GM04503 (cell line): ENCODE data around the gene GNAO1.

Experiments used
- DNase-seq: peaks from one replicate; pipeline ENCODE4 v3.0.0-alpha.2; 2012; ENCODE audit warnings: low read depth

GNAO1 gene

DNA sequence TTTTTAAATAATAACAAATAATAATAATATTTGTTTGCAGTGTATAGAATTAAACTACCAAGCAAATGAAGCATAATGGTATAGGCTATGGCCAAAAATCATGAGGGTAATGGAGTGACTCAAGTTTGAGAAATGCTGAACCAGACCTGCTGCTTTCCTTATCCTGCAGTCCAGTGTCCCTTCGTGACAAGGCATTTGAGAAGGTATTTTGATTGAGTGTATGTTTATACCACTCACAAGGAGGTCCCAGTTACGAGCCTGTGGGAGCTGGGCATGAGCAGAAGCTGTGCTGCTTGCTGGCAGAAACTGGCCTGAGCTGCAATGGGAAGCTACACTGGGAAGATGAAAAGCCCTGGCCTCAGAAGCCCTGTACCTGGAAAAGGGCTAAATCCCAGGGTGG lies 50.3 kb downstream of the GNAO1 start:
- DNase-seq = peak; percentile 8

DNA sequence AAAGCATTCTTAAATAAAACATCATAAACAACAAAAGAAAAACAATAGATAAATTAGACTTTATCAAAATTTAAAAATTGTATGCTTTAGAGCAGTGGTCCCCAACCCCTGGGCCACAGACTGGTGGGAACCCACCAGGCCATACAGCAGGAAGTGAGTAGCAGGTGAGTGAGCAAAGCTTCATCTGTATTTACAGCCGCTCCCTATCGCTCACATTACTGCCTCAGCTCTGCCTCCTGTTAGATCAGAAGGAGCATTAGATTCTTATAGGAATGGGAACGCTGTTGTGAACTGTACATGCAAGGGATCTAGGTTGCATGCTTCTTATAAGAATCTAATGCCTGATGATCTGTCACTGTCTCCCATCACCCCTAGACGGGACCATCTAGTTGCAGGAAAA lies 51.5 kb downstream of the GNAO1 start:
- no peak for DNase-seq

DNA sequence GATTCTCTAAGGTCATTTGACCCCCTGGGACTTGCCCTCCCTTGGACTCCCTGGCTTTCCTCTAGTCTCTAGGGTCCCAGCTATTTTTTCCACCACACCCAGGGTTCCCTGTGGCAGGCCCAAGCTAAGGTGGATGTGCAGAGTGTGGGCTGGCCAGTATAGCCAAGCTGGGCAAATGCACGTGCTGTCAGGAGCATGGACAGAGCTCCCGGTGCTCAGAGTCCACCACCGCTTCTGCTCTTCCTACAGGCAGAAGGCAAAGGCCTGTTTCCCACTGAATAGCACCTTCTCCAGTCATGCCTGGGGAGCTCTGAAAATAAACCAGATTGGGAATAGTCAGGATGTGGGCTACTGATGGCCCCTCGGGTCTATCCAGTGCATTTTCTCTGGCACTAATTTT lies 53.3 kb downstream of the GNAO1 start:
- no peak for DNase-seq

DNA sequence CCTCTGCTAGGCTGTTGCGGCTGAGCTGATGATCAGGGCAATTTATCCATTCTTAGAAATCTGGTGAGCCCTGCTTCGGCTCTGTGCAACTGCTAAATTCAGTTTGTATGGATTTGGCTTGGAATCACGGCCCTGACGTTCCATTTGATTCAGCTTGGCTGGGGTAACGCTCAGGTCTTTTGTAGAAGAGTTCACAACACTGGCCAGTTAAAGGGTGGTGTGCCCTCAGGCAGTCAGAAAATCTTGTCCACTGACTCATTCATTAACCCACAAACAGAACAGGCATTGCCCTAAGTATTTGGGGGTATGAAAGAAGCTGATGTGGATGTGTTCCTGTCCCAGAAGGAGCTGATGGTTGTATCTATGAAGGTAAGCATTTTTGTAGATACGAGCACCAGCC lies 53.9 kb downstream of the GNAO1 start:
- peak; percentile 30 for DNase-seq

DNA sequence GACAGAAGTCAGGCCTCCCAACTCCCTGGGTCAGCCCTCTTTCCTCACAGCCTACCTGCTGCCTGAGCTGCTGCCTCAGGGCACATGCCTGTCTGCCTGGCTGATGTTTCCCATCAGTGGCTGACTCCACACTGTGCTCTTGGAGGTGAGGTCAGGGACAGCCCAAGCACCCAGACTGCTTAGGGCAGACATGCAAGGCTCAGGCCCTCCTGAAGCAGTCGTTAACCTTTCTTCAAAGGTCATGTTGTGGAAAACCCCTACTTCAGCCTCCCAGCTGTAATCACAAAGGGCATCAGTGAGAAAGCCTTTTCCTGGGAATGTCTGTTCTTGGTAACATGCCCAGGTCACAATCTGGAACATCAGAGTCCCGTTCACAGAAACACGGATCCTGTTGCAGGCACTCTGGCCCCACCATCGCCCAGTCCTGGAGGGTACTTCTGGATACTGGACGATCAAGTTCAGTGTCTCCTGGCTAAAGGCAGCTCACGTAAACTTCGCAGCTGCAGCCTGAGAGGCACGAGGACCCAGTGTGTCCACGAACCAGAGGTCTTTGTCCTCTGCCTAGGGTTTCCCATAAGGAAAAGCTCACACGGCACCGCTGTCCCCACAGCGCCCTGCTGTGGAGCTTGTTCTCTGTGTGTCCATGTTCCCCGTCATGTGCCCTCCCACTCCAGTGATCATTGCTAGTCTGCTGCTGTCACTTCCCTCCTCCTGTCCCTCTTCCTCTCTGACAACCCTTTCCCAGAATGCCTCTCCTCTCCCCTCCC lies 54.9 kb downstream of the GNAO1 start:
- DNase-seq = peak; percentile 21

DNA sequence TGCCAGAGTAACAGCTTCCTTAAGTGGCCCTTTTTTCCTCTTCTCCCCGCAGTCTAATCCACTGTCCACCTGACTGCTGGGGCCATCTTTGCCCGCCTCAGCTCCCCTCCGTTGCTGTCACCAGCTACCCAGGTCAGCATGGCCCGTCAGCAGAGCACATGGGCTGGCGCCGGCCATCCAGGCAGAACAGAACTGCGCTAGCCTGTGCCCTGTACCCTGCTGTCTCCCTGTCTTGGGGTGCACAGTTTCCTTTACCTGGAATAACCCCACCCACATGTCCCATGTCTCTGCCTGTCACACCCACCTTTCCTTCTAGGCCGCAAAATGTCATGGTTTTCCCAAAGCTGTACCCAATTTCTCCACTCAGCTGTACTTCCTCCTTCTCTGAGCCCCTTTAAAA lies 55.7 kb downstream of the GNAO1 start:
- no peak for DNase-seq

DNA sequence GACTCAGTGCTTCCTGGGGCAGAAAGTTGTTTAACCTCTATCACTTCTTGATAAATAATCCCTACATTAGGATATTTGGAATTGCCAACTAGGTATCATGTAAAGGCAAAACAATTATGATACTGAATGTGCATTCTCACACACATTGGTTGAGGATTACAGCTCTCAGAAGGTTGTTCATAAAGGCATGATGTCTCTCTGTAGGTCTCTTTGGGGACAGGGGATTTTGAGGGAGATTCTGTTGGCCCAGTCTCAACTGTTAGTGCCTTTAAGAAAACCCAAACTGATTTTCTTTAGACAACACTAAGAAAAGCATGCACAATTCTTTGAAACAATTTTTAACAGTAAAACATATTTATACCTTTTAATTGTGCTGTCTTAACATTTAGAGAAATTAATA lies 56.5 kb downstream of the GNAO1 start:
- no peak for DNase-seq

DNA sequence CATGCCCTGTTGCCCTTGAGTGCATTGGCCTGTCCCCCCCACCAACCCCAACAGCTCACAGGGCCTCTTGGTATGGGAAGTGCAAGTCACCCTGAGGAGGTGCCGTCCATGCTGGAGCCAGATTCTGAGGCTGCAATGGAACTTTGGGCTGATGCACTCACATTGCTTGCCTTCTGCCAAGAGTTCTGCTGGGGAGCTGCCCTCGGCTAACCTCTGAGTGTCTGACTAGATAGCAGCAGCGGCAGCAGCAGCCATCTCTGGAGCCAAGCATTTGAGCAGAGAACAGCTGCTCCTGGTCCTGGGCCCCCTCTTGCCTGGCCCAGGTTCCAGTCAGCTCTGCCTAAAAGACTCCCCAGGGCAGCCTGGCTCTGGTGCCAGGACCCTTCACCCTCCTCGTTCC lies 61.5 kb downstream of the GNAO1 start:
- DNase-seq = peak; percentile 11

DNA sequence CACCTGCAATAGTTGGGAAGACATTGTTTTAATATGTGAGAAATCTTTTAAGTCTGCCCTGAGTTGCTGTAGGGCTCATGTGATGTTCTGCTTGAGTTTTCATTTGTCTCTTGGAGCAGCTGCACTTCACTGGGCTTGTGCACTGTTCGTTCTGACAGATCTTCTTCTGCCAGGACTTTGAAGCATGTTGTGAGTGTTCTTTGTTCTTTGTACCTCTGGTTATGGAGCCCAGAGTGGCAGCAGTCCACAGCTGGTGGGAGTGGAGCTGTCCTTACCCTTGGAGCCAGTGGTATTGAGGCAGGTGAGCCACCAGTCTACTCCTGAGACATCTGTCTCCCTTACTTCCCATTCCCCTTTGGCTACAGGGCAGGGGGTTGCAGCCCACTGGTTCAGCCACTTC lies 64.6 kb downstream of the GNAO1 start:
- no peak for DNase-seq

DNA sequence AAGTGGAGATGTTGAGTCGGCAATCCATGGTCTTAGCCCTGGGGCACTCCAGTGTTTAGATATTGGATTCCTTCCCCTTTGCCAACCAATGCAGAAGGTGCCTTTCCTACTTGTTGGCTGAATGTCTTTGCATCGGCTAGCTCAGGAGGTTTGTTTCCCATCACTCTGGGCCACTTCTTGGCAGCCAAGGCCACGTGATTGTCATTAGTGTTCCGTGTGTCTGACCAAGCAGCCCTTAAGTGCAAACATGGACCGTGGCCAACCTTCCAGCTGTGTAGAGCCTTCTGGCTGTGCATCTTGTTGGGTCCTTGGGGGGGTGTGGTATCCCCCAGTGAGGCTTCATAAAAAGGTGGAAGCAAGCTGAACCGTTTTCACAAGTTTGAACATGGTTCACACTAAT lies 66.0 kb downstream of the GNAO1 start:
- DNase-seq = no peak

DNA sequence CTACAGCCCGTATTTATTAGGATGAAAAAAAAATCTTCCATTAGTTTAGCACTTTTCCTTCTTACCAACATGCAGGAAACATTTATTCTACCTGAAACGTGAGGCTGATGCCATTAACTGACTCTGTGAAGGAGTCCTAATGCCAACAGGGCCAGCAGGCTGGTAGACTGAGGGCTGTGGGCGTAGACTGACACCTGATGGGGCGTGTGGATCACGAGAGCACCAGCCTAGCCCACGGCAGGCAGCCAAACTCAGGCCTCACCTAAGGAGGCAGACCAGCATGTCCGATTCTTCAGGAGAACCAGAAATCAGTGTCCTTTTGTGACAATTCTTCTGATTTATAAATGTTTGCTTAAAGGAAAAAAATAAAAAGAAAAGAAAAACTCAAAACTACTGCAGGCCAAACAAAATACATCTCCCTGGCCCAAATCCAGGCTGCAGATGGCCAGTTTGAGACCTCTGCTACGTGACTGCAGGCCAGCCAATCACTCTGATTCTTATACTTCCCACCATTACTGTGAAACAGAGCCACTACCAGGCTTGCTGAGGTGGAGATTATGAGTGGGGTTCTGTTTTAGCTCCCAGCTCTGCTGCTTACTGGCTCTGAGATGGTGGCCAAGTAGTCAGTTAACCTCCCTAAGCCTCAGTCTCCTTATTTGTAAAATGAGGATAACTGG lies 66.5 kb downstream of the GNAO1 start:
- no peak for DNase-seq

DNA sequence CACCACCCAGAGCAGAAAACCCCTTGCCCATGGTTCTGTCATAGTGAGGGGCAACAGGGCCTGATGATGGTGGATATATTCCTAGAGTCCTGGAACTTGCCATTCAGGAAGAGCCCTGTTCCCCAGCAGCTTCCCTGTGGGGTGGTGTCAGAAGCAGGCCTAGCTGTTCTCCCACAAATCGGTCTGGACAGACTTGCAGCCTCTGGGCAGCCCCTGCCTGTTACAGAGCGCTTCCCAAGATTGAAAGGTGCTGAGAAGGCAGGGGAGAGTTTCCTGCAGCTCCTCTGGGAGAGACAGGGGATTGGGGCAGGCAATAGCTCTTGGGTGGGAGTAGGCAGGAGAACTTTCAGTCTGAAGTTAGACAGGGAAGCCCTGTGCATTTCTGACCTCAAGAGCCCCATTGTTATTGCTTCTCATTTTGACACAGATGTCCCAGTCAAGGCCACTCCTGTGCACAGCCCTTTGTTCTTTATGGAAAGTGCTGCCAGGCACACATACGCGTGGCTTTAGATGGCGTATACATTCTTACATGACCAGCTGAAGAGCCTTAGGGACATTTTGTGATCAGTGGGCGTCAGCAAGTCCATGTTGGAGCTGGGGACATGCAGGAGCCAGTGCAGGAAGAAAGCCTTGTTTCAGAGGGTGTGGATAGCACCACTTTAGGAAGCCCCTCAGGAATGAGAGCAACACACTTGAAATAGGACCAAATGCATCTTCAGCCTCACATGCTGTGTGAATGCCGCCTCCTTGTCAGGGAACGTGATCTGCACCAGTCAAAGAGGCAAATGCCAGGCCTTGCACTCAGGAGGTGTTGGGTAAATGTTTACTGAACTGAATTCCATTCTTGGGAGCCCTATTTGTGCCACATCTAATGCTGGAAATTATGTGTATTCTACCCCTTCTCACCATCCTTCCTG lies 67.5 kb downstream of the GNAO1 start:
- DNase-seq = no peak

DNA sequence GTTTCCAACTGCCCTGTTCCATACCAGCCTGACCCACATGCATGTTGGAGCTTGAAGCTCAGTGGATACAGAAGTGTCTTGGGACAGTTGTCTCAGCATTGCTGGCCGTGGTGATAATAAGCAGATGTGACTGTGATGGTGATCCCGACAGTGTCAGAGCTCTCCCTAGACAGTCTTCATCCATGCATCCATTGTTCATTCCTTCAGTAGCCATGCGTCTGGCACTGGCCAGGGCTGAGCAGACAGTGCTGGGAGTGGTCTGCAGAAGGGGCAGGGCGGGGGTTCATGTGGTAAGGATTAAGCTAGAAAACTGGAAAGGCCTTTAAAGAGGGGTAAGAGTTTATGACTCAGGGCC lies 68.1 kb downstream of the GNAO1 start:
- no peak for DNase-seq

DNA sequence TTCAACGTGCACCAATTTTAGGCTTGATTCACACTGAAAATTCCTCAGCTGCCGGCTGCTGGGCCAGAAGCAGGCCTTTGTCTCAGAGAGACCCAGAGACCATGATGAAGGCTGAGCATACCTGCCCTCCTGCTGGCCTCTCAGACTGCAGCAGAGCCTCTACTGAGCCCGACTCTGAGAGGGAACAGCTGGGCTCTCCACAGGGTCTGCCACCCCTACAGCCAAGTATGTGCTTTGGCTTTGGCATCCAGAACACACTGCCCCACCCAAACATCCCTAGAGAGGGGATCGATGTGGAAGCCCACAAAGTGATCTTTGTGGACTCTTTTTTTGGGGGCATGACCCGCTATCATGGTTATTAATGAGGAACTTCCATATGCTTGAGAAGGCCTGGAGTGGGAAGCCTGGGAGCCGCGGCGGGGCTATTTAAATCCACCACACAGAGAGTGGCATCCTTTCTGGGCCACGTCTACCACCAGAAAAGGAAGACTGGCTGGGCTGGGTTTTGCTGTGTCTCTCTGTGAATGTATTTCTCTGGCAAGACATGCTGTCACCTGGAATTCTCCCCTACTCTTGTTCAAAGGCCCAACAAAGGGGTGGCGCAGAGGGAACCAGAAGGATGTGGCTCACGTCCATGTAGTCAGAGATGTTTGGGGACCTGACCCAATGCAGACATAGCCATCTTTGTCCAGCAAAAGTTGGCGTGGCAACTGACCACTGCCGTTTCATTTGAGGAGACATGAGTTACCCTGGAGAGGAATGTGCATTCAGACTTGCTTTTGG lies 69.3 kb downstream of the GNAO1 start:
- DNase-seq = no peak

DNA sequence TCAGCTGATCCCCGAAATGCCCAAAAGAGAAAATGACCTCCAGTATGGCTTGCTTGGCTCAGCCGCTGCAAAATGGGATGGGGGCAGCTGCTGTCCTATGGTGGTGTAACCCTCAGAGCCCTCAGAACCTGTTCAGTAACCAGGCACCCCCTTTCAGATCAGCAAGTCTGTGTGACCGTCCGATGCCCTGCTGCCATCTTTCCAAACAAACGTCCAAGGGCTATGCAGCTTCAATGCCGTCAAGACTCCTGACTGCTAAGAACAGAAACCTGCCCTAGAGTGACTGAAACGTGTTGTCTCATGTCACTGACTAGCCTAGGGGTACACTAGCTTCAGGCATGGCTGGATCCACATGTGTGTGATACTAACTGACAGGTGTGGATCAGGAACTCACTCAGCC lies 70.4 kb downstream of the GNAO1 start:
- no peak for DNase-seq

DNA sequence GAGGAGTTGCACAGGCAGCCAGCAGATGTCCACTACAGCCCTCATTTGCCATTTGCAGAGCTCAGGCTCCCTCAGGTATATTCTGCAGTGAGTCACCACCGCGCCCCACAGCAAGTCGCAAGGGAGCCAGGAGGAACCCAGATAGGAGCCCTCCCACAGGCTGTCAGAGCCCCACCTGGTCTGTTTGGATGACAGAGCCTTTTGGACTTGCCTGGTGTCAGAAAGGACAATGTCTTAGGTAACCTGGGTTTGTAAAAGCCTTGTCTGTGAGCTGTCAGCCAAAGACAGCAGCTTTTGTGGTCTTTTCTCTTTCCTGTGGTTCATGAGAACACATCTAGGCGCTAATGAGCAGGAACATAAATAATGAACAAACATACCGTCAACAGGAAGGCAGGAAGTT lies 70.9 kb downstream of the GNAO1 start:
- no peak for DNase-seq

DNA sequence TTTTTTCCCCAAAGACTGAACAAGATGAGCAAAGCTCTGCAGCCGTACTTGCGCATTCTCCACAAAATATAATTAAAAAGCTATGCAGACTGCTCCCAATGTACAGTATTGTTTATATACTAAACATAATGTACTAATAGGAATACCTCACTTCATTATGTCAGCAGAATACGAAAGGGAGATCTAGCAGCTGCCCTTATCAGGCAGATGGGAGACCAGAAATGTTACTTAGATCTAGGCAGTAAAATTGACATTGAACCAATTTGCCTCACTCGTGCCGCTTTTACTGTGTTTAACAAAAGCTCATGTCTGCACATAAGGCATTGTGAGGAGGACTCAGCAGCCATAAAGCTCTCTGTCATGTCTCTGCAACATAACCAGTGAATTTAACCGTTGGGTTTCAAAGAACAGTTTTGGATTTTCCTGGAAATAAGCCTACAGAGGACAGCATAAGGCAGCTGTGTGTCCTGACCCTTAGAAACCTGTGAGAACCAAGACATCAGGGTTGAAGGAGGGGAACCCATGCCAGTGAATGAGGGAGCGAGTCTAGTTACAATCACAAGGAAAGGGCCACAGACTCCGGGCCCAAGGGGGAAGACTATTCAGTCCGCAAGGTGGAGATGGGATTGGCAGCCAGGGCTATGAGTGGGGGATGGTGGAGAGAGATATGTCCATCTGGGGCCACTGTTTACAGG lies 71.4 kb downstream of the GNAO1 start:
- DNase-seq = no peak

DNA sequence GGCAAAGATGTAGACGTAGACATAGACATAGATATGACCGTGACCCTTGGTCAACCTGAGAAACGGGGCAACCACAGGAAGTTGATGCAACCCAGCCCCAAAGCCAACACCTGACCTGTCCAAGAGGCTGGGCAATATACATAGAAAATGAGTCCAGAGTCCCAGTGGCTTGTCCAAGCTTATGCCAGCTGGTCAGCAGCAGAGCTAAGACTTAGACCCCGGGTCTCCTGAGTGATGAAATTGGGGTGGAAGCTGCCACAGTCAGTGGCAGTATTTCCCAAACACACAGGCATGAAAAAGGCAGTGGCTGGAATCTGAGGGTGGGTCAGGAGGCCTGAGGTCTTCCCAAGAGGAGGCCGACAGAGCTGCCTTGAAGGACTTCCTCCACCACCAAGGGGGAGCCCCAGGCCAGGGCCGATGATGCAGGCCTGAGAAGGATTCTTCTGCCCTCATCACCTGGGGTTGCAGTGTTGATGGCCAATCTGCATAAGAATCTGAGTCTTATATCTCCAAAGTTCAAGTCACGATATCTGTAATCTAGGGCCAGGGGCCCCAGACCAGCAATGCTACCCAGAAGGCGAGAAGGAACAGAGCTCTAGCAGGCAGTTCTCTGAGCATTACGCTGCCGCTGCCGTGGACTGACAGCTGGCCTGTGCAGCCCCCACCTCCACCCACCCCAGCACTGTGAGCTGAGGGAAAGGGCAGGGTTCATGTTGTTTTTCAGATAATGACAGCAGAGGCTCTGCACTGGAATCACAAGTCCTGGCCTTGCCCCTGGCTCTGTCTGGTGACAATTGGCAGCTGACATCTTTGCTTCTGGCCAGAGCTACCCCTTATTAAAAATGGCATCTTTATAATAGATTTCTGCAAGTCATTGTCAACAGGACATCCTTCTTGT lies 72.7 kb downstream of the GNAO1 start:
- DNase-seq = no peak

DNA sequence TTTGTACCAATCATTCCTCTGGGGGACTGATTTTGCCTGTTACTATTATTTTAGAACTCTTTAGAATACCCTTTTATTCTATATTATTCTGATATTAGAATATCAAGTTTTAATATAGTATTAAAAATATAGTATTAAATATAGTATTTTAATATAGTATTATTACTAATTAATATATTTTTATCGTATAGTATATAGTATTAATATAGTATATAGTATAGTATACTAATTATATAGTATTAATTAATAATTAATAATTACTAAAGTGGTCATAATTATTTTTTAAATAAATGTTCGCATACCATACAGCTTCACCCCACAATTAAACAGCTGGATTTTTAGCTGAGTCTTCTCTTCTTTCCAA lies 73.3 kb downstream of the GNAO1 start:
- DNase-seq = no peak

DNA sequence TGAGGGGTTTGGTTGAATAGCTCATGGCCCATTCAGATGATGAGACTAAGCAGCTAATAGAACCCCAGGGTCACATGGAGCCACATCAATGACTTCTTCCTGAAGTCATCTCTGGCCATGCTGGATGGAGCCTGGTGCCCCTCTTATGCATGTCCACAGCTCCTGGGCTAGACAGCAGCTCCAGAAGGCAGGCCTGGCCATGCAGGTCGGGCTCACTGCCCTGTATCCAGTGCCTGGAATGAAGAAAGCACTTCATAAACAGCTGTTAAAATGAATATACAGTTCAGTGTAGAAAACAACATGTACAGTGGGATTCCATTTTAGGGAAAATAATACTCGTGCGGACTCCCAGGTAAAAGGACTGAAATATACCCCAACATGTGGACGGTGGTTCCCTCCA lies 73.9 kb downstream of the GNAO1 start:
- DNase-seq = no peak

DNA sequence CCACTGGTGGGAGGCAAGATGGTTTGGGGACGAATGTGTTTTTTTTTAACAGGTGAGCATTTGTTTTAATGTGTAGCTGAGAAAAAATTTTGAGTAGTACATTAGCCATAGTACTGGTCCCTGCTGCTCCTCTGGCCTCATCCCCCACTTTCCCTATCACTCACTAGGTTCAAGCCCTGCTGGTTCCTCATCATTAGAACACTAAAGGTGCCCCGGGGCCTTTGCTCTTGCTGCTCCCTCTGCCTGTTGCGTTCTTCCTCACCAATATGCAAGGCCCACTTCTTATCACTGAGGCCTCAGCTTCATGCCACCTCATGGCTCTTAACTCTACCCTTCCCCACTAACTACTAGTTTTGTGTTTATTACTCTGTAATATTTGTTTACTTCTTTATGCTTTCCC lies 74.5 kb downstream of the GNAO1 start:
- DNase-seq = no peak
